ENCODE results near the gene N4BP3. TPM values are rescaled to one million over a fixed set of nuclear protein-coding genes. Genes with fewer than 3 reads are reported as not detected.
"Not testable (repeated sequence)": the region's sequence is repeated elsewhere in the genome, so short reads cannot be mapped to it uniquely, and the experiment has no call there.

The N4BP3 gene
- total RNA-seq, 1 experiment from 2014 or later: 4.8 TPM

GRCh38 chr5:178071108-178071507 lies 42.2 kb upstream of the N4BP3 start:
- Mint-ChIP-seq H3K9me3 (ENCODE audit: low read depth, unreplicated experiment) (no peaks in the 10 kb centered on the region), H3K27me3 (ENCODE audit: unreplicated experiment) (peaks cover 86% of the 10 kb centered on the region), H3K36me3 (ENCODE audit: insufficient read depth, unreplicated experiment) (peaks cover 5% of the 10 kb centered on the region), H3K4me3 (ENCODE audit: low read depth, unreplicated experiment) (no peak overlapping the region), H3K27ac (ENCODE audit: unreplicated experiment) (no peak overlapping the region), H3K4me1 (ENCODE audit: low read depth, unreplicated experiment) (peaks cover 17% of the 10 kb centered on the region)
- DNase-seq: no peak
- TF ChIP-seq CTCF (IDR thresholded peaks at IDR 0.05; ENCODE audit: unreplicated experiment): no peak
- intact Hi-C loops (cut with micrococcal nuclease; ENCODE audit: unreplicated experiment): no loop called here
- CTCF ChIA-PET: no interaction called here
- BruUV-seq (replicated peaks): no TSS peak

- intact Hi-C loops (cut with micrococcal nuclease; ENCODE audit: unreplicated experiment): no loop called here
- H3K4me3 Mint-ChIP-seq (ENCODE audit: low read depth, unreplicated experiment): no peak overlapping the region
- no peak for TF ChIP-seq CTCF (IDR thresholded peaks at IDR 0.05; ENCODE audit: unreplicated experiment)
- CTCF ChIA-PET: interaction anchor here (0.6 kb wide), 1 partner anchor 11 kb away, joined by 3 read pairs; no protein-coding TSS in a partner anchor
- peaks cover 21% of the 10 kb centered on the region for H3K4me1 Mint-ChIP-seq (ENCODE audit: low read depth, unreplicated experiment)
- no peak overlapping the region for H3K27ac Mint-ChIP-seq (ENCODE audit: unreplicated experiment)
- no peaks in the 10 kb centered on the region for H3K9me3 Mint-ChIP-seq (ENCODE audit: low read depth, unreplicated experiment)
- no peak for DNase-seq
- no TSS peak for BruUV-seq (replicated peaks)
- H3K27me3 Mint-ChIP-seq (ENCODE audit: unreplicated experiment): peaks cover 77% of the 10 kb centered on the region
- peaks cover 5% of the 10 kb centered on the region for H3K36me3 Mint-ChIP-seq (ENCODE audit: insufficient read depth, unreplicated experiment)
Observed at GRCh38 chr5:178072749-178073148, 40.6 kb upstream of the N4BP3 start.

DNA sequence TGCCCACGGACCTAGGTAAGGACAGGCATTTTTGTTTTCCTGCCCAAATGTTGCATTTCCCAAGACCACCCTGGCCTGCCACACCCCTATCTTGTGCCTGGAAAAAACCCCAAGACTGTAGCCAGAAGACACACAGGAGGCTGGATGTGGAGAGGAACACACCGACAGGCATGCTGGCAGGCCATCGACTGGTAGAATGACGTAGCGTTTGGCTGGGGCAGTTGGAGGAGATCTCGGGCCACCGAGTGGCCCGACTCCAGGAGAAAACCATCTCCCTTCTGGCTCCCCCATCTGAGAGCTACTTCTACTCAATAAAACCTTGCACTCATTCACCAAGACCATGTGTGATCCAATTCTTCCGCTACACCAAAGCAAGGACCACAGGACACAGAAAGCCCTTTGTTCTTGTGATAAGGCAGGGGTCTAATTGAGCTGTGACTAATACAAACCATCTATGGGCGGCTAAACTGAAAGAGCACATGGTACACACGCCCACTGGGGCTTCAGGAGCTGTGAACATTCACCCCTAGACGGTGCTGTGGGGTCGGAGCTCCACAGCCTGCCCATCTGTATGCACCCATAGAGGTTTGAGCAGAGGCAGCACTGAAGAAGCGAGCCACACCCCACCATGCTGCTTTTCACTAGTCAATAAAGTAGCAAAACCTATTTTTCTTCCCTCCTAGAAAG lies 38.9 kb upstream of the N4BP3 start:
- peak; percentile 51 for DNase-seq
- H3K4me1 Mint-ChIP-seq (ENCODE audit: low read depth, unreplicated experiment): peaks cover 33% of the 10 kb centered on the region

GRCh38 chr5:178076965-178077364 lies 36.4 kb upstream of the N4BP3 start:
- intact Hi-C loops (cut with micrococcal nuclease; ENCODE audit: unreplicated experiment): loop anchor here (1.0 to 5.0 kb wide), 3 partner anchors 35 to 87 kb away; partner anchors contain the start of gene N4BP3
- H3K4me1 Mint-ChIP-seq (ENCODE audit: low read depth, unreplicated experiment): peaks cover 33% of the 10 kb centered on the region
- not testable (repeated sequence) for H3K4me3 Mint-ChIP-seq (ENCODE audit: low read depth, unreplicated experiment); H3K9me3 Mint-ChIP-seq (ENCODE audit: low read depth, unreplicated experiment); H3K36me3 Mint-ChIP-seq (ENCODE audit: insufficient read depth, unreplicated experiment); BruUV-seq (replicated peaks); H3K27ac Mint-ChIP-seq (ENCODE audit: unreplicated experiment); DNase-seq
- CTCF ChIA-PET: interaction anchor here (0.6 to 5.4 kb wide), 8 partner anchors 12 to 123 kb away, joined by 3 to 112 read pairs (median 6); partner anchors contain the start of gene NHP2
- peaks cover 79% of the 10 kb centered on the region for H3K27me3 Mint-ChIP-seq (ENCODE audit: unreplicated experiment)

More for the DNA sequence above, 38.9 kb upstream of the N4BP3 start:
- Mint-ChIP-seq H3K27me3 (ENCODE audit: unreplicated experiment) (peaks cover 73% of the 10 kb centered on the region), H3K9me3 (ENCODE audit: low read depth, unreplicated experiment) (no peaks in the 10 kb centered on the region), H3K27ac (ENCODE audit: unreplicated experiment) (no peak overlapping the region), H3K36me3 (ENCODE audit: insufficient read depth, unreplicated experiment) (peaks cover 1% of the 10 kb centered on the region), H3K4me3 (ENCODE audit: low read depth, unreplicated experiment) (no peak overlapping the region)
- no peak for TF ChIP-seq CTCF (IDR thresholded peaks at IDR 0.05; ENCODE audit: unreplicated experiment)
- BruUV-seq (replicated peaks): no TSS peak
- CTCF ChIA-PET: interaction anchor here (0.6 to 5.4 kb wide), 8 partner anchors 14 to 89 kb away, joined by 3 to 112 read pairs (median 6); no protein-coding TSS in a partner anchor
- intact Hi-C loops (cut with micrococcal nuclease; ENCODE audit: unreplicated experiment): no loop called here

GRCh38 chr5:178077751-178078150 lies 35.6 kb upstream of the N4BP3 start:
- H3K36me3 Mint-ChIP-seq (ENCODE audit: insufficient read depth, unreplicated experiment): no peaks in the 10 kb centered on the region
- H3K27ac Mint-ChIP-seq (ENCODE audit: unreplicated experiment): no peak overlapping the region
- no TSS peak for BruUV-seq (replicated peaks)
- H3K9me3 Mint-ChIP-seq (ENCODE audit: low read depth, unreplicated experiment): no peaks in the 10 kb centered on the region
- intact Hi-C loops (cut with micrococcal nuclease; ENCODE audit: unreplicated experiment): loop anchor here (5.0 kb wide), 1 partner anchor 35 kb away; the partner anchor contains the start of gene N4BP3
- CTCF ChIA-PET: interaction anchor here (0.9 to 5.4 kb wide), 8 partner anchors 42 to 107 kb away, joined by 3 to 112 read pairs (median 4); partner anchors contain the start of genes NHP2 and RMND5B
- DNase-seq: no peak
- peaks cover 86% of the 10 kb centered on the region for H3K27me3 Mint-ChIP-seq (ENCODE audit: unreplicated experiment)
- H3K4me3 Mint-ChIP-seq (ENCODE audit: low read depth, unreplicated experiment): no peak overlapping the region
- no peak for TF ChIP-seq CTCF (IDR thresholded peaks at IDR 0.05; ENCODE audit: unreplicated experiment)
- H3K4me1 Mint-ChIP-seq (ENCODE audit: low read depth, unreplicated experiment): peaks cover 33% of the 10 kb centered on the region
